Activated CD4-positive, alpha-beta memory T cell treated with anti-CD3 and anti-CD28 coated beads for 36 hours (primary cell): ENCODE results near the gene EMD. TPM values are rescaled to one million over a fixed set of nuclear protein-coding genes. Genes with fewer than 3 reads are reported as not detected.
"Not testable (repeated sequence)": the region's sequence is repeated elsewhere in the genome, so short reads cannot be mapped to it uniquely, and the experiment has no call there.

Experiments used
- CTCF ChIA-PET: fragments of 350-600 bp; sonication (Branson Sonifier 250); formaldehyde crosslinking; loops from one replicate; lab custom pipeline; 2021; ENCODE audit warnings: antibody characterized with exemption, inconsistent platforms; lab: Charles Lee
- POLR2A ChIA-PET: fragments of 350-600 bp; sonication (Branson Sonifier 250); formaldehyde crosslinking; loops from one replicate; lab custom pipeline; 2021; ENCODE audit warnings: antibody characterized with exemption; lab: Charles Lee
- DNase-seq: peaks from one replicate; pipeline ENCODE4 v3.0.0-alpha.2; 2020
- H3K27ac Mint-ChIP-seq: one replicate; pipeline ENCODE4 v1.8.0; 2021; ENCODE audit warnings: mixed read lengths
- H3K27me3 Mint-ChIP-seq: one replicate; pipeline ENCODE4 v1.8.0; 2021; ENCODE audit warnings: mixed read lengths
- H3K36me3 Mint-ChIP-seq: one replicate; pipeline ENCODE4 v1.8.0; 2021; ENCODE audit warnings: mixed read lengths
- H3K4me1 Mint-ChIP-seq: one replicate; pipeline ENCODE4 v1.8.0; 2021; ENCODE audit warnings: low read depth, mixed read lengths
- H3K4me3 Mint-ChIP-seq: one replicate; pipeline ENCODE4 v1.8.0; 2021; ENCODE audit warnings: mild to moderate bottlenecking, mixed read lengths
- H3K9me3 Mint-ChIP-seq: one replicate; pipeline ENCODE4 v1.8.0; 2021; ENCODE audit warnings: mixed read lengths
- intact Hi-C: fragments of 100-400 bp; cut with micrococcal nuclease; formaldehyde crosslinking; loops from one replicate; pipeline ENCODE4 v1.15.1; 2023
- total RNA-seq, 2 experiments: library from RNA; stranded (reverse); gene quantifications; one replicate each; pipeline ENCODE4 v1.2.3, GENCODE V29; 2021

Gene EMD
- total RNA-seq, 2 experiments from 2014 or later = 75.8 to 79.1 TPM

DNA sequence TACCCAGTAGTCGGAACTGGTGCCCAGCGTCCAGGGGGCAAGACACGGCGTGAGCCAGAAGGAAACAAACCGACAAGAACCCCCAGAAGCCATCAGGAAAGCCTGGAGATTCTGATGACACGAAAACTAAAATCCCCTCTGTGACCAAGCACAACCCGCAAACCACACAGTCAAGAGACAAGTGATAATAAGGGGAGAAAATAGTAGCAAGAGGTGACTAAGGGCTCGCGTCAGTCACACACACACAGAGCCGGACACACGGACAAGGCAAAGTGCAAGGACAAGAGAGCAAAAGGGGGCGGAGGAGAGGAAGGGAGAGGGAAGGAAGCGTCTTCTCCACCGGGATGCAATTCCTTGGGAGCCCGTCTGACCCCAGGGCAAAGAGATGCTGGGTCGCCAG lies 9.6 kb downstream of the EMD start:
- CTCF ChIA-PET, H3K4me1 Mint-ChIP-seq, H3K27ac Mint-ChIP-seq, H3K9me3 Mint-ChIP-seq, DNase-seq, H3K36me3 Mint-ChIP-seq, intact Hi-C loops, POLR2A ChIA-PET, H3K27me3 Mint-ChIP-seq, H3K4me3 Mint-ChIP-seq: not testable (repeated sequence)

DNA sequence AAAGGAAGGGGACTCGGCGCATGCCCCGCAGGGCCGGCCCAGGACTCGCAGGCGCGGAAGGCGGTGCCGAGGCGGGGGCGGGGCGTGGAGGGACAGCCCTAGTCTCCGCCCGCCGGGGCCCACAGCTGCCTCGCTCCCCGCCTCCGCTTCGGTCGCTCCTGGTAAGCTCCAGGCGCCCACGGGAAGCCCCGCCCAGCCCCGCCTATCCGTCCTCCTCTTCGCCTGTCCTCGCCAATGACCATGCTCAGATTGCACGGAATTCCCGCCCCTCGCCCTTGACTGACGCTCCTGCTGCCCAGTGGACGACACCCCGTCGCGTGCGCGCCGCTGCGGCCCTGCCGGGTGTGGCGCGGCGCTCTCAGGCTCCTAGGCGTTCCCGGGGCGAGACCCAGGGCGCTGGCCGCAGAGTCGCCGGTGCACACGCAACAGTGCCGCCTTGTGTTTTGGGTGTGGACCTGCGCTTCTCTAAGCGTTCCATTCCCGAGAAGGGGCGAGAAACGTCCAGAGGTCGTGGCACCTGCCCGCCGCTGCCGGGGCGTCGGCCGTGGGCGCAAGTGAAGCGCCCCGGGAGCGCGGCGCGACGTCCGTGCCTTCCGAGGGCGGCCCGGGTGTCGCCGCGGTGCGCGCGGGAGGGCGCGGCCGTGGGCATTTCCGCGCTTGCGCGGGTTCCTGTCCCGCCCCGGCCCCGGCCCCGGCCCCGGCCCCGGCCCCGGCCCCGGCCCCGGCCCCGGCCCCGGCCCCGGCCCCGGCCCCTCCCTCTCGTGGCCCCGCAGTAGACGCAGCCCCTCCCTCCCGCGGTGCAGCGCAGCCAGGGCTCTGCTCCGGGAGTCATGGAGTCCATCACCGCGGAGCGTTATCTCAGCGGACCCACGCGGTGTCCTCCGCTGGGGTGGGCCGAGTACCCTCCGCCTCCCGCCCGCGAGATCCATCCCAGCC lies 11.0 kb downstream of the EMD start:
- intact Hi-C loops, DNase-seq, H3K4me1 Mint-ChIP-seq, H3K36me3 Mint-ChIP-seq, H3K4me3 Mint-ChIP-seq, H3K9me3 Mint-ChIP-seq, CTCF ChIA-PET, POLR2A ChIA-PET, H3K27ac Mint-ChIP-seq, H3K27me3 Mint-ChIP-seq: not testable (repeated sequence)

DNA sequence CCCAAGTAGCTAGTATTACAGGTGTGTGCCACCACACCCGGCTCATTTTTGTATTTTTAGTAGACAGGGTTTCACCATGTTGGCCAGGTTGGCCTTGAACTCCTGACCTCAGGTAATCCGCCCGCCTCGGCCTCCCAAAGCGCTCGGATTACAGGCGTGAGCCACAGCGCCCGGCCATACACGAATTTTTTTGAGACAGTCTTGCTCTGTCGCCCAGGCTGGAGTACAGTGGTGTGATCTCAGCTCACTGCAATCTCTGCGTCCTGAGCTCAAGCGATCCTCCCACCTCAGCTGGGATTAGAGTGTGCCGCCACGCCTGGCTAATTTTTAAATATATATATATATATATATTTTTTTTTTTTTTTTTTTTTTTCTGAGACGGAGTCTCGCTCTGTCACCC lies 17.3 kb downstream of the EMD start:
- CTCF ChIA-PET = interaction anchor here (0.7 kb wide), 1 partner anchor 22 kb away, joined by 3 read pairs; no protein-coding TSS in a partner anchor
- H3K9me3 Mint-ChIP-seq, H3K27ac Mint-ChIP-seq, H3K4me3 Mint-ChIP-seq, H3K27me3 Mint-ChIP-seq, DNase-seq, H3K4me1 Mint-ChIP-seq, POLR2A ChIA-PET: not testable (repeated sequence)
- intact Hi-C loops = loop anchor here (5.0 kb wide), 2 partner anchors 41 to 469 kb away; partner anchors contain the start of genes ARHGAP4 and GDI1
- peaks cover 33% of the 10 kb centered on the region for H3K36me3 Mint-ChIP-seq

DNA sequence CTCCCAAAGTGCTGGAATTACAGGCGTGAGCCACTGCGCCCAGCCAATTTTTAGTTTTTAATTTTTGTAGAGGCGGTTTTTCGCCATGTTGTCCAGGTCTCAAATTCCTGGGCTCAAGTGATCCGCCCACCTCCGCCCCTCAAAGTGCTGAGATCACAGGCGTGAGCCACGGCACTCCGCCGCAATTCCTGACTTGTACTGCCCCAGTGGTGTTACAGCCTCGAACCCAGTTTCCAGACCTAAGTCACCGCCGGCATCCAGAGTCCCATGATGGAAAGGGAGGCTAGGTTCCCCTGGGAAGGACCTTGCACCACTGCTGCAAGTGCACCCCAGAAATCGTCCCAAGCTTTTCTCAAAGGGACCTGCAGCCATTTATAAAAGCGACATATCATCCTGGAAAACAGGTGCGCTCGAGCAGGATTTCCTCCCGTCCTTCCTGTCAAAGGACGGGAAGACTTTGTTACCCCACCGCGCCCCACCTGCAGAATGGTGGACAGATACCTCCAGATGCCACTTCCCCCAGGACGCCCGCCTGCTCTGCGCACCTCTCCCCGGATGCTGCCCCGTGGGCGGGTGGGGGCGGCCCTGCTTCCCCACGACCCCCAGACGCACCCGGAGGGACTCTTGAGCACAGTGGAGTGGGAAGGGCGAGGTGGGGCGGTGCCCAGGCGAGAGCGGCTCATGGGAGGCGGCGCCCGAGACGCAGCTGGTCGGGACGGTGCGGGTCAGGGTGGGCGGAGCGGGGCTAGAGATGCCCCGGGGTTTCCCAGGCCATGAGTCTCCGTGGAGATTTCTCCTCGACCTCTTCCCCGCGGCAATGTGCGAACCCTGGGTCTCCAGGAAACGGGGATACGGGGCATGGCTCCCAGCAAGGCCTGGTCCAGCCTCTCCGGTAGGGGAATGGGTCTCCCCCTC lies 18.1 kb downstream of the EMD start:
- H3K9me3 Mint-ChIP-seq = no peaks in the 10 kb centered on the region
- CTCF ChIA-PET = interaction anchor here (1.2 to 3.6 kb wide), 4 partner anchors 15 to 61 kb away, joined by 3 to 17 read pairs (median 6); partner anchors contain the start of gene FLNA
- intact Hi-C loops = loop anchor here (5.0 kb wide), 2 partner anchors 40 to 470 kb away; partner anchors contain the start of genes ARHGAP4 and GDI1

DNA sequence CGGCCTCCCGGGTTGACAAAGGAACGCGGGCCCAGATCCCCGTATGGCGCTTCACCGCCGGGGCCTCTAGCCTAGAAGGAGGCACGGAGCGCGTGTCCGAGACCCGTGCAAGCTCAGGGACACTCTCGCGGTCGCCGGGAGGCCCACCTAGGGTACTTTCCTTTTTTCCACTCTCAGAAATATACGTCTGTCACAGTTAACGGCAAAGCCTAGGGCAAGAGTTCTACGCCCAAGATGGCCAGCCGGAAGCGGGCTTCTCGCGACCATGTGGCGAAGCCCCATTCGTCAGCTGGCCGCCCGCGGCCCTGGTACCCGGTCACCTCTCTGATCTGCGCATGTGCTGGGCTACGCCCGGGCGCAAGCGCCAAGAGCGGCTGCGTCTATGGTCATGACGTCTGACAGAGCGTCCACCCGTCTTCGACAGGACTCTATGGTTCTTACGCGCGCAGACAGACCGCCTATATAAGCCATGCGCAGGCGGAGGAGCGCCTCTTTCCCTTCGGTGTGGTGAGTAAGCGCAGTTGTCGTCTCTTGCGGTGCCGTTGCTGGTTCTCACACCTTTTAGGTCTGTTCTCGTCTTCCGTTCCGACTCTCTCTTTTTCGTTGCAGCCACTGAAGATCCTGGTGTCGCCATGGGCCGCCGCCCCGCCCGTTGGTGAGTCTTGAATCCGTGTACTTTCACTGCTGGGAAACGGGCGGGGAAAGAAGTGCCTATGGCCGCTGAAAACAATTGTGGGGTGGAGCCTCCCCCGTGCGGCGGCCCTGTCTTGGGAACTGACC lies 19.0 kb downstream of the EMD start, which contains the start of gene RPL10:
Gene RPL10 (plus strand): TSS at position 490 of the 780 bp plus-strand sequence. CDS start 143 bp downstream, at position 633.
- Mint-ChIP-seq H3K27ac (peak within 1 kb of the TSS; percentile 100), H3K4me3 (peak within 1 kb of the TSS; percentile 91), H3K27me3 (no peaks in the 10 kb centered on the region), H3K36me3 (peaks cover 34% of the 10 kb centered on the region), H3K9me3 (no peaks in the 10 kb centered on the region), H3K4me1 (peaks cover 7% of the 10 kb centered on the region)
- DNase-seq = peak; percentile 95
- POLR2A ChIA-PET = interaction anchor here (0.5 to 6.2 kb wide), 17 partner anchors 10 to 145 kb away, joined by 3 to 35 read pairs (median 3); partner anchors contain the start of genes SLC10A3 and TAFAZZIN
- intact Hi-C loops = loop anchor here (5.0 kb wide), 2 partner anchors 39 to 471 kb away; partner anchors contain the start of genes ARHGAP4 and GDI1
- CTCF ChIA-PET = interaction anchor here (0.7 to 3.6 kb wide), 8 partner anchors 12 to 134 kb away, joined by 3 to 17 read pairs (median 4); partner anchors contain the start of genes FLNA and SLC10A3

More for the DNA sequence above, 18.1 kb downstream of the EMD start:
- peak; percentile 75 for DNase-seq
- H3K4me3 Mint-ChIP-seq = peak overlapping the region; percentile 91
- H3K27ac Mint-ChIP-seq = peak overlapping the region; percentile 100
- H3K4me1 Mint-ChIP-seq = peaks cover 7% of the 10 kb centered on the region
- H3K27me3 Mint-ChIP-seq = no peaks in the 10 kb centered on the region
- POLR2A ChIA-PET = interaction anchor here (0.6 to 6.2 kb wide), 11 partner anchors 14 to 104 kb away, joined by 3 to 35 read pairs (median 4); partner anchors contain the start of genes SLC10A3 and TAFAZZIN
- H3K36me3 Mint-ChIP-seq = peaks cover 34% of the 10 kb centered on the region

DNA sequence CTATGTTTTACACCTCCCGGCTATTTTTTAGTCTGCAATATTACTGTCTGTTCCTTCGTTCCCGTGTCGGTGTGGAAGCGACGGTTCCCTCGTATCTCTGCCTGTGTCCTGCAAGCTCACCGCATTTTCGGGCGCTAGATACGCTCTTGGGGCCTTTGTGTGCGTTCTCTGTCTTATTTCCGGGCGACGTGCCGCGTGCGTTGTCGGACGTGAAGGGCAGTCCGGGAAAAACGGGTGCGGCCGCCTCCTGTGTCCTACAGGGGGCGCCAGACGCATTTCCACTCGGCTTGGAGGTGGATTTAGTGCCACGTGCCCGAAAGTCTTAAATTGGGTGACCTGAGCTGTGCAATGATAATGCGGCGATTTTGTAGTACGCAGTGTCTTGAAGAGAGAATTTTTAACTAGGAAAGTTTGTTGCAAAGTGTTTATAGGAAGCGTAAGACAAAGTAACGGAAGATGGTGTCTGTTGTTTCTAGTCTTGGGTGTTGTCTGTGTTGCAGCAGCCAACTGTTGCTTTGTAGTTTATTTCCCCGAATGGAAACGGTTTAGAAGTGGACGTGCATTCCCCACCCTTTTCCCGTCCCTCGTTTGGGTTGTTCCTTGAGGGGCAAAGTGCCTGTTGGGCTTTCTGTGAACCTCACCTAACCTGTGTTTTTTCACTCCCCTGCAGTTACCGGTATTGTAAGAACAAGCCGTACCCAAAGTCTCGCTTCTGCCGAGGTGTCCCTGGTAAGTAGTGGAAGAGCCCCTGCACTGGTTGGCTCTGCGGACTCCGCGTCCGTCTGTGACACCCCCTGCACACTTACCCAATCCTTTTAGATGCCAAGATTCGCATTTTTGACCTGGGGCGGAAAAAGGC lies 19.8 kb downstream of the EMD start:
- peak; percentile 90 for DNase-seq
- H3K4me1 Mint-ChIP-seq = peaks cover 7% of the 10 kb centered on the region
- H3K27me3 Mint-ChIP-seq = no peaks in the 10 kb centered on the region
- peak overlapping the region; percentile 100 for H3K27ac Mint-ChIP-seq
- ChIA-PET CTCF (interaction anchor here (0.7 to 3.6 kb wide), 9 partner anchors 11 to 133 kb away, joined by 3 to 17 read pairs (median 4); partner anchors contain the start of genes FLNA and SLC10A3), POLR2A (interaction anchor here (0.5 to 6.2 kb wide), 15 partner anchors 10 to 432 kb away, joined by 3 to 35 read pairs (median 3); partner anchors contain the start of genes EMD, SLC10A3 and TAFAZZIN)
- H3K9me3 Mint-ChIP-seq = no peaks in the 10 kb centered on the region
- intact Hi-C loops = loop anchor here (5.0 kb wide), 2 partner anchors 38 to 472 kb away; partner anchors contain the start of genes ARHGAP4 and GDI1
- H3K36me3 Mint-ChIP-seq = peaks cover 34% of the 10 kb centered on the region
- peak overlapping the region; percentile 91 for H3K4me3 Mint-ChIP-seq

DNA sequence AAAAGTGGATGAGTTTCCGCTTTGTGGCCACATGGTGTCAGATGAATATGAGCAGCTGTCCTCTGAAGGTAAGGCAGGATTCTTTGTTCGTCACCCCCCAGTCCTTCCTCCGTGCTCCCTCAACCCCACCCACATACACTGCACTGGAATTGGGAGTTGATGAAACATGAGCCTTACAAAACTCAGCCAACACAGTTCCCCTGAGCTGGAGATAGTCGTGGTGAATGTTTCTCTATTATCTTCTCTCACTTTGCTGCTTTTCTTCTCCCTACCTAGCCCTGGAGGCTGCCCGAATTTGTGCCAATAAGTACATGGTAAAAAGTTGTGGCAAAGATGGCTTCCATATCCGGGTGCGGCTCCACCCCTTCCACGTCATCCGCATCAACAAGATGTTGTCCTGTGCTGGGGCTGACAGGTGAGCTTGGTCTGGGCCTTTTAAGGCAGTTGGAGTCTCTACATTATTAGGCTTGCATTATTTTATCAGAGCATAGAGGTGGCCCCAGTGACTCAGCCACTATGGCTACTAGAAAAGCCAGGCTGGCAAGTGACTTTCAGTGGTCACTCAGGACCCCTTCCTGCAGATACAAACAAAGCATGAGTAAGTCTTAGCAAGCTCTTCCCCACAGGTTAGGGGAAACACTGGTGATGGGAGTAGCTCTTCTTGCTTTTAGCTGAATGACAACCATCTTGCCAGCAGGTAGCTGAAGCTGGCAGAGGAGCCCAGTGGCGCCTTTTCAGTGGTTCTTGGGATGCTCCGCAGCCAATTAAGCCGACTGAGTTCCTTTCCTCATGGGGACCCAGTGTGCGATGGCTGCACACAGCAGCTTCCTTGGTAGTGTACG lies 20.7 kb downstream of the EMD start:
- intact Hi-C loops = loop anchor here (5.0 kb wide), 2 partner anchors 38 to 472 kb away; partner anchors contain the start of genes ARHGAP4 and GDI1
- Mint-ChIP-seq H3K27me3 (no peaks in the 10 kb centered on the region), H3K36me3 (peaks cover 34% of the 10 kb centered on the region), H3K4me1 (peaks cover 7% of the 10 kb centered on the region), H3K27ac (peak overlapping the region; percentile 100), H3K9me3 (no peaks in the 10 kb centered on the region), H3K4me3 (peak overlapping the region; percentile 91)
- ChIA-PET POLR2A (interaction anchor here (0.8 to 6.2 kb wide), 7 partner anchors 9 to 433 kb away, joined by 3 to 35 read pairs (median 4); partner anchors contain the start of genes SLC10A3 and TAFAZZIN), CTCF (interaction anchor here (1.3 to 3.6 kb wide), 3 partner anchors 13 to 78 kb away, joined by 3 to 17 read pairs (median 8); partner anchors contain the start of gene FLNA)
- DNase-seq = peak; percentile 58

DNA sequence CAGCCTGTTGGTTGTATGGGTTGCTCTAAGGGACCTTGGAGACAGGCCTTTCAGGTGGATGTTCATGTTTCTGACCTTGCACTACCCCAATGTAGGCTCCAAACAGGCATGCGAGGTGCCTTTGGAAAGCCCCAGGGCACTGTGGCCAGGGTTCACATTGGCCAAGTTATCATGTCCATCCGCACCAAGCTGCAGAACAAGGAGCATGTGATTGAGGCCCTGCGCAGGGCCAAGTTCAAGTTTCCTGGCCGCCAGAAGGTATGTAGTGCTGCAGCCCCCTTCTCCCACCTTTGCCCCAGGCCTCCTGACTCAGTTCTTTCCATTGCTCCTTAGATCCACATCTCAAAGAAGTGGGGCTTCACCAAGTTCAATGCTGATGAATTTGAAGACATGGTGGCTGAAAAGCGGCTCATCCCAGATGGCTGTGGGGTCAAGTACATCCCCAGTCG lies 21.3 kb downstream of the EMD start:
- intact Hi-C loops, H3K27me3 Mint-ChIP-seq, H3K4me1 Mint-ChIP-seq, H3K9me3 Mint-ChIP-seq, DNase-seq: not testable (repeated sequence)
- Mint-ChIP-seq H3K36me3 (peaks cover 34% of the 10 kb centered on the region), H3K4me3 (peak overlapping the region; percentile 91), H3K27ac (peak overlapping the region; percentile 100)
- POLR2A ChIA-PET = interaction anchor here (2.0 to 6.2 kb wide), 3 partner anchors 11 to 89 kb away, joined by 8 to 35 read pairs (median 11); partner anchors contain the start of genes SLC10A3 and TAFAZZIN
- CTCF ChIA-PET = interaction anchor here (2.8 to 3.6 kb wide), 2 partner anchors 12 to 27 kb away, joined by 8 to 17 read pairs; partner anchors contain the start of gene FLNA
